Mesenchymal stem cell (in vitro differentiated cells and primary cell): ENCODE measurements around the gene RASA2.

ENCODE experiments used
- DNase-seq: peaks from one replicate; pipeline ENCODE4 v3.0.0-alpha.2; 2013
- H2AFZ ChIP-seq: one replicate; pipeline ENCODE4 v1.6.1; 2013; ENCODE audit warnings: low read depth, mild to moderate bottlenecking, control low read depth, inconsistent platforms, low read length, moderate library complexity
- H2AK5ac ChIP-seq: 2 replicates; pipeline ENCODE4 v1.6.1; 2013; ENCODE audit warnings: low read length, moderate library complexity, mild to moderate bottlenecking, inconsistent platforms; ENCODE audit not compliant: severe bottlenecking
- H2BK120ac ChIP-seq: one replicate; pipeline ENCODE4 v1.6.1; 2013; ENCODE audit warnings: low read depth, mild to moderate bottlenecking, inconsistent platforms, low read length, moderate library complexity
- H2BK12ac ChIP-seq, 2 experiments: one replicate each; pipeline ENCODE4 v1.6.1; 2013; ENCODE audit warnings: inconsistent platforms in 2 of 2, low read length in 2 of 2, mild to moderate bottlenecking in 2 of 2, moderate library complexity in 2 of 2, control low read depth in 1 of 2
- H2BK15ac ChIP-seq: one replicate; pipeline ENCODE4 v1.6.1; 2013; ENCODE audit warnings: mild to moderate bottlenecking, low read depth, inconsistent platforms; ENCODE audit not compliant: poor library complexity, severe bottlenecking
- H2BK5ac ChIP-seq: 2 replicates; pipeline ENCODE4 v1.6.1; 2013; ENCODE audit warnings: low read depth, mild to moderate bottlenecking, low read length, control low read depth, inconsistent platforms; ENCODE audit not compliant: poor library complexity, severe bottlenecking
- H3K14ac ChIP-seq, 2 experiments: one replicate each; pipeline ENCODE4 v1.6.1; 2013; ENCODE audit warnings: inconsistent platforms in 2 of 2, low read length in 2 of 2, control low read depth in 1 of 2, mild to moderate bottlenecking in 1 of 2, moderate library complexity in 1 of 2
- H3K18ac ChIP-seq, 2 experiments: one replicate each; pipeline ENCODE4 v1.6.1; 2013; ENCODE audit warnings: inconsistent platforms in 2 of 2, low read length in 2 of 2, control low read depth in 1 of 2, low read depth in 1 of 2, mild to moderate bottlenecking in 1 of 2
- H3K23ac ChIP-seq, 2 experiments: one replicate each; pipeline ENCODE4 v1.6.1; 2013; ENCODE audit warnings: inconsistent platforms in 2 of 2, low read length in 2 of 2, mild to moderate bottlenecking in 2 of 2, moderate library complexity in 2 of 2, control low read depth in 1 of 2
- H3K27ac ChIP-seq: 2 replicates; pipeline ENCODE4 v1.5.1; 2013; ENCODE audit warnings: mild to moderate bottlenecking, moderate library complexity, low read length, control low read depth, inconsistent platforms; ENCODE audit not compliant: poor library complexity, severe bottlenecking
- H3K27me3 ChIP-seq, 2 experiments: 2 replicates each; pipeline versions ENCODE4 v1.6.1 to v1.7.0; 2013; ENCODE audit warnings: low read length in 2 of 2, mild to moderate bottlenecking in 2 of 2, moderate library complexity in 2 of 2, control low read depth in 1 of 2, inconsistent platforms in 1 of 2; ENCODE audit not compliant: control insufficient read depth in 1 of 2, insufficient read depth in 1 of 2
- H3K36me3 ChIP-seq, 2 experiments: 2 replicates each; pipeline versions ENCODE4 v1.6.1 to v1.7.0; 2013; ENCODE audit warnings: low read length in 2 of 2, control low read depth in 1 of 2, inconsistent platforms in 1 of 2, low read depth in 1 of 2, mild to moderate bottlenecking in 1 of 2; ENCODE audit not compliant: insufficient read depth in 2 of 2, control insufficient read depth in 1 of 2
- H3K4ac ChIP-seq, 2 experiments: one replicate each; pipeline ENCODE4 v1.6.1; 2013; ENCODE audit warnings: inconsistent platforms in 2 of 2, low read length in 2 of 2, mild to moderate bottlenecking in 2 of 2, moderate library complexity in 2 of 2, control low read depth in 1 of 2, low read depth in 1 of 2
- H3K4me1 ChIP-seq: 2 replicates; pipeline ENCODE4 v1.6.1; 2013; ENCODE audit warnings: low read depth, low read length, control low read depth; ENCODE audit not compliant: control insufficient read depth, insufficient read depth
- H3K4me2 ChIP-seq: 2 replicates; pipeline ENCODE4 v1.6.1; 2013; ENCODE audit warnings: low read length, mild to moderate bottlenecking, inconsistent platforms; ENCODE audit not compliant: poor library complexity, severe bottlenecking
- H3K4me3 ChIP-seq, 2 experiments: 2 replicates each; pipeline versions ENCODE4 v1.5.1 to v1.7.0; 2013; ENCODE audit warnings: low read length in 2 of 2, mild to moderate bottlenecking in 2 of 2, control low read depth in 1 of 2, low read depth in 1 of 2; ENCODE audit not compliant: insufficient read depth in 1 of 2
- H3K79me1 ChIP-seq: replicated peaks from 2 replicates; pipeline ENCODE4 v1.6.1; 2013; ENCODE audit warnings: mild to moderate bottlenecking, control low read depth, low read length, inconsistent platforms; ENCODE audit not compliant: poor library complexity, severe bottlenecking
- H3K9ac ChIP-seq: 2 replicates; pipeline ENCODE4 v1.7.0; 2013; ENCODE audit warnings: mild to moderate bottlenecking, low read length, moderate library complexity
- H3K9me3 ChIP-seq: 2 replicates; pipeline ENCODE4 v1.7.0; 2013; ENCODE audit warnings: mild to moderate bottlenecking, low read length; ENCODE audit not compliant: control insufficient read depth
- H4K8ac ChIP-seq: one replicate; pipeline ENCODE4 v1.6.1; 2013; ENCODE audit warnings: inconsistent platforms, mild to moderate bottlenecking, low read length, moderate library complexity
- H4K91ac ChIP-seq: one replicate; pipeline ENCODE4 v1.6.1; 2013; ENCODE audit warnings: mild to moderate bottlenecking, low read length, inconsistent platforms
- WGBS: methylation state at CpG from one replicate; pipeline ENCODE4 v1.1.7; 2013; ENCODE audit warnings: mixed read lengths; 5-methylcytosine and 5-hydroxymethylcytosine counted together

The RASA2 gene

DNA sequence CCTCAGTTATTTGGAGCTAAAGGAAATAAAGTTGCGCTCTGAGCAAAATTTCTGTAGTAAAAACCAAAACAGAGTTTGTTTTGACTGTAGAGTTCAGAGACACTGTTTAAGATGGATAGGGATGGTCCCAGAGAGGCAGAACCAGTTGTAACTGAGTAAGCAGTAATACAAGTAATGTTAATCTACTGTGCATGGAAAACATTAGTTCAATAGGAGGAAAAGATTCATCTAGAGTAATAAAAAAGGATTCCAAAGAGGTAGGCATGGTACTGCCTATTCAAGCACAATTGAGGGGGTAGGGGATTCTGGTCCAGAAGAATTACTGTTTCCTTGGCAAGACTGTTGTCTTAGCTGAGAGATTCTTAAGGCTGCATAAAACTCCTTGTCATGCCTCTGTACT lies 77.4 kb downstream of the RASA2 start:
- 98% methylated on average over 1 of the region's 1 CpG for WGBS

GRCh38 chr3:141570068-141570467 lies 83.2 kb downstream of the RASA2 start:
- H2AFZ ChIP-seq = no peak overlapping the region
- H3K9ac ChIP-seq = no peak overlapping the region
- H3K23ac ChIP-seq = no peak overlapping the region
- no peak for DNase-seq
- H3K4ac ChIP-seq = no peak overlapping the region
- no peak overlapping the region for H2BK5ac ChIP-seq
- no peak overlapping the region for H3K18ac ChIP-seq
- H3K4me2 ChIP-seq = no peak overlapping the region
- H3K4me3 ChIP-seq = no peak overlapping the region
- no peak overlapping the region for H3K27ac ChIP-seq
- no peaks in the 10 kb centered on the region for H3K9me3 ChIP-seq
- H2AK5ac ChIP-seq = no peak overlapping the region
- no peak overlapping the region for H4K8ac ChIP-seq
- H3K79me1 ChIP-seq = peaks cover 3% of the 10 kb centered on the region
- no peak overlapping the region for H2BK120ac ChIP-seq
- H2BK15ac ChIP-seq = no peak overlapping the region
- peaks cover 2 to 67% of the 10 kb centered on the region in 2 experiments for H3K36me3 ChIP-seq
- H2BK12ac ChIP-seq = no peak overlapping the region
- no peaks in the 10 kb centered on the region for H3K27me3 ChIP-seq
- WGBS = 98% methylated on average over 6 of the region's 6 CpGs
- no peaks in the 10 kb centered on the region for H3K4me1 ChIP-seq
- no peak overlapping the region for H3K14ac ChIP-seq
- H4K91ac ChIP-seq = no peak overlapping the region

More for the DNA sequence above, 77.4 kb downstream of the RASA2 start:
- Histone ChIP-seq H3K18ac (no peak overlapping the region), H2BK5ac (no peak overlapping the region), H2BK12ac (no peak overlapping the region), H3K4me2 (no peak overlapping the region), H3K4me3 (no peak overlapping the region), H3K4me1 (no peaks in the 10 kb centered on the region), H2BK15ac (no peak overlapping the region), H3K27ac (no peak overlapping the region), H3K9me3 (no peaks in the 10 kb centered on the region), H3K9ac (peak overlapping the region; percentile 18), H3K23ac (no peak overlapping the region), H3K79me1 (peaks cover 7% of the 10 kb centered on the region), H4K8ac (no peak overlapping the region), H3K14ac (no peak overlapping the region), H3K4ac (no peak overlapping the region), H2AK5ac (no peak overlapping the region), H2BK120ac (no peak overlapping the region), H3K36me3 (peaks cover 0 to 45% of the 10 kb centered on the region in 2 experiments), H4K91ac (no peak overlapping the region), H2AFZ (no peak overlapping the region), H3K27me3 (no peaks in the 10 kb centered on the region)
- no peak for DNase-seq

DNA sequence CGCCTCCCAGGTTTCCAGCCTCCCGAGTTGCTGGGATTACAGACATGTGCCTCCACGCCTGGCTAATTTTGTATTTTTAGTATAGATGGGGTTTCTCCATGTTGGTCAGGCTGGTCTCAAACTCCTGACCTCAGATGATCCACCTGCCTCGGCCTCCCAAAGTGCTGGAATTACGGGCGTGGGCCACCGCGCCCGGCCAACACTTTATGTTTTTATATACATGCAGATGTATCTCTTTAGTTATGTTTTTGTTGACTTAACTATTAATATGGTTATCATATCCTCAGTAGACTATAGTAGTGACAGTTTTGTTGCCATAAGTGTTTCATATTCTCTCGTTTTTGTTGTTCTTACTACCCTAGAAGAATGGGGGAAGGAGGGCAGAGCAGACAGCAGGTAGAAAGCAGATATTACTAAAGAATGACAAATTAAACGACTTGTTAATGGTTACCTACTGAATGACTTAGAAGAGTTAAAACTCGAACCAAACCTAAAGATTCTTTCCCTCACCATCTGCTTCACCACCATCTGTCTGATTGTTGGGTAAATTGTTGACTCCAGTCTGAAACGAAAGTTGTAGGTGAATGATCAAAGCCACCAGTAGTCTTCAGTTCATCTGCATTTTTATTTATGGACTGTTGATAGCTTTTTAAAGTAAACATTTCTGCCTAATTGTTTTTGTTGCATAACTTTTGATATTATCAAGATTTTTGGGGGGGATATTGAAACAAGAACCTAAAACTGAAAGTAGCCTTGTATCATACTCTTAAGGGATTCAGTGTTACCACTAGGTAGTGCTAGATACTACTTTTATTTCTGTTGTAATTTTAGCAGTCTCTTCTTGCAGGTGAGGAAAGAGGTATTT lies 89.3 kb downstream of the RASA2 start:
- H3K4me3 ChIP-seq = peak overlapping the region in 1 of 2 experiments; percentile 5
- WGBS = 87% methylated on average over 4 of the region's 13 CpGs
- H3K14ac ChIP-seq = no peak overlapping the region

GRCh38 chr3:141576744-141577052 lies 89.9 kb downstream of the RASA2 start:
- no peaks in the 10 kb centered on the region for H3K4me1 ChIP-seq
- H3K18ac ChIP-seq = no peak overlapping the region
- H3K27me3 ChIP-seq = no peaks in the 10 kb centered on the region
- no peak overlapping the region for H3K14ac ChIP-seq
- peaks cover 8 to 80% of the 10 kb centered on the region in 2 experiments for H3K36me3 ChIP-seq
- H3K79me1 ChIP-seq = peaks cover 5% of the 10 kb centered on the region
- no peak overlapping the region for H2BK5ac ChIP-seq
- DNase-seq = no peak
- H2AFZ ChIP-seq = no peak overlapping the region
- H3K4me2 ChIP-seq = no peak overlapping the region
- no peak overlapping the region for H3K4ac ChIP-seq
- H2AK5ac ChIP-seq = no peak overlapping the region
- H4K8ac ChIP-seq = no peak overlapping the region
- H3K4me3 ChIP-seq = no peak overlapping the region
- no peak overlapping the region for H2BK120ac ChIP-seq
- no peak overlapping the region for H4K91ac ChIP-seq
- H3K9me3 ChIP-seq = no peaks in the 10 kb centered on the region
- H2BK12ac ChIP-seq = no peak overlapping the region
- H3K27ac ChIP-seq = no peak overlapping the region
- no peak overlapping the region for H3K9ac ChIP-seq
- WGBS = 100% methylated on average over 1 of the region's 1 CpG
- H2BK15ac ChIP-seq = no peak overlapping the region
- H3K23ac ChIP-seq = no peak overlapping the region

More for the DNA sequence above, 89.3 kb downstream of the RASA2 start:
- Histone ChIP-seq H3K79me1 (peaks cover 3% of the 10 kb centered on the region), H3K36me3 (peaks cover 5 to 80% of the 10 kb centered on the region in 2 experiments), H2BK5ac (no peak overlapping the region), H3K27ac (no peak overlapping the region), H2BK15ac (no peak overlapping the region), H2AK5ac (no peak overlapping the region), H3K4ac (no peak overlapping the region), H3K9me3 (no peaks in the 10 kb centered on the region), H3K4me1 (no peaks in the 10 kb centered on the region), H3K9ac (peak overlapping the region; percentile 39), H3K4me2 (no peak overlapping the region), H3K23ac (no peak overlapping the region), H4K91ac (no peak overlapping the region), H2BK120ac (no peak overlapping the region), H3K18ac (no peak overlapping the region), H4K8ac (no peak overlapping the region), H2AFZ (no peak overlapping the region), H3K27me3 (no peaks in the 10 kb centered on the region), H2BK12ac (no peak overlapping the region)
- peak; percentile 34 for DNase-seq
